Smooth muscle cell (in vitro differentiated cells): Measurements from ENCODE around the gene ALK. TPM values are rescaled to one million over a fixed set of nuclear protein-coding genes. Genes with fewer than 3 reads are reported as not detected.

Source experiments
- DNase-seq: peaks from one replicate; lab custom pipeline; 2025; ENCODE audit not compliant: unreplicated experiment; lab: John Stamatoyannopoulos, UW
- H2AFZ ChIP-seq: fragments of 200-600 bp; sonication (generic); 2 replicates; pipeline ENCODE4 v1.6.0; 2016; ENCODE audit warnings: antibody characterized with exemption, low read depth, mild to moderate bottlenecking
- H3F3A ChIP-seq: fragments of 200-600 bp; sonication (generic); 2 replicates; pipeline ENCODE4 v1.6.0; 2017; ENCODE audit warnings: antibody characterized with exemption, low read depth
- H3K27ac ChIP-seq: fragments of 200-600 bp; sonication (generic); 2 replicates; pipeline ENCODE4 v1.5.1; 2016; ENCODE audit warnings: low read depth, mild to moderate bottlenecking
- H3K27me3 ChIP-seq: fragments of 200-600 bp; sonication (generic); 2 replicates; pipeline ENCODE4 v1.6.1; 2016; ENCODE audit warnings: low read depth, mild to moderate bottlenecking
- H3K36me3 ChIP-seq: fragments of 200-600 bp; sonication (generic); 2 replicates; pipeline ENCODE4 v1.5.1; 2016; ENCODE audit warnings: low read depth
- H3K4me1 ChIP-seq: fragments of 200-600 bp; sonication (generic); 2 replicates; pipeline ENCODE4 v1.5.1; 2016; ENCODE audit warnings: low read depth
- H3K4me2 ChIP-seq: fragments of 200-600 bp; sonication (generic); 2 replicates; pipeline ENCODE4 v1.6.0; 2016; ENCODE audit warnings: mild to moderate bottlenecking
- H3K4me3 ChIP-seq: fragments of 200-600 bp; sonication (generic); 2 replicates; pipeline ENCODE4 v1.5.1; 2016; ENCODE audit warnings: mild to moderate bottlenecking
- H3K79me2 ChIP-seq: fragments of 200-600 bp; sonication (generic); 2 replicates; pipeline ENCODE4 v1.6.0; 2016; ENCODE audit warnings: low read depth, mild to moderate bottlenecking
- H3K9ac ChIP-seq: fragments of 200-600 bp; sonication (generic); 2 replicates; pipeline ENCODE4 v1.6.0; 2016; ENCODE audit warnings: low read depth
- H3K9me3 ChIP-seq: fragments of 200-600 bp; sonication (generic); replicated peaks from 2 replicates; pipeline ENCODE4 v1.5.1; 2016; ENCODE audit warnings: low read depth
- H4K20me1 ChIP-seq: fragments of 200-600 bp; sonication (generic); 2 replicates; pipeline ENCODE4 v1.6.0; 2016; ENCODE audit warnings: low read depth
- CTCF ChIP-seq: fragments of 200-600 bp; sonication (generic); IDR thresholded peaks from 2 replicates; pipeline ENCODE4 v1.5.1; 2017; ENCODE audit warnings: borderline replicate concordance, mild to moderate bottlenecking, antibody characterized with exemption; ENCODE audit not compliant: insufficient read depth, poor library complexity, severe bottlenecking
- WGBS: methylation state at CpG from one replicate; pipeline ENCODE4 v1.1.7; 2016; ENCODE audit warnings: low lambda C conversion rate; 5-methylcytosine and 5-hydroxymethylcytosine counted together
- polyA plus RNA-seq: library from polyadenylated mRNA; unstranded; fragments of >200 nt; fragmentation: Nextera tagmentation; extraction: Ambion mirVana; gene quantifications from 2 replicates; pipeline ENCODE4 v1.2.1, GENCODE V29; 2016
- total RNA-seq: library from RNA; depleted of rRNA; stranded (reverse); fragments of >200 nt; gene quantifications from 2 replicates; pipeline ENCODE4 v1.2.3, GENCODE V29; 2014

Gene ALK
- total and polyA plus RNA-seq, 2 experiments from 2014 or later, result 0.13 to 0.19 TPM

- no peak for DNase-seq
- Histone ChIP-seq H3K9ac (no peak overlapping the region), H4K20me1 (no peaks in the 10 kb centered on the region), H3K4me2 (no peak overlapping the region), H3K9me3 (no peaks in the 10 kb centered on the region), H3K4me3 (no peak overlapping the region), H2AFZ (no peak overlapping the region), H3K79me2 (no peaks in the 10 kb centered on the region), H3K27me3 (peaks cover 83% of the 10 kb centered on the region), H3F3A (no peaks in the 10 kb centered on the region), H3K27ac (no peak overlapping the region), H3K4me1 (no peaks in the 10 kb centered on the region), H3K36me3 (no peaks in the 10 kb centered on the region)
- 55% methylated on average over 1 of the region's 1 CpG for WGBS
- no peak for TF ChIP-seq CTCF
Observed at GRCh38 chr2:29902356-29902755, 19.0 kb downstream of the ALK start.

- H3K4me2 ChIP-seq, result no peak overlapping the region
Observed at GRCh38 chr2:29900971-29901633, 20.3 kb downstream of the ALK start.

GRCh38 chr2:29898999-29899398 is 22.4 kb downstream of the ALK start:
- Histone ChIP-seq H3K4me1 (peaks cover 9% of the 10 kb centered on the region), H3K79me2 (no peaks in the 10 kb centered on the region), H3K27me3 (peaks cover 74% of the 10 kb centered on the region), H4K20me1 (no peaks in the 10 kb centered on the region), H2AFZ (no peak overlapping the region), H3K4me3 (no peak overlapping the region), H3K9ac (no peak overlapping the region), H3F3A (no peaks in the 10 kb centered on the region), H3K27ac (no peak overlapping the region), H3K9me3 (no peaks in the 10 kb centered on the region), H3K36me3 (no peaks in the 10 kb centered on the region), H3K4me2 (no peak overlapping the region)
- no peak for DNase-seq
- 53% methylated on average over 5 of the region's 5 CpGs for WGBS
- no peak for TF ChIP-seq CTCF

More at GRCh38 chr2:29900971-29901633, 20.3 kb downstream of the ALK start:
- Histone ChIP-seq H3K4me1 (no peaks in the 10 kb centered on the region), H3K36me3 (no peaks in the 10 kb centered on the region), H4K20me1 (no peaks in the 10 kb centered on the region), H2AFZ (no peak overlapping the region), H3F3A (no peaks in the 10 kb centered on the region), H3K27me3 (peaks cover 90% of the 10 kb centered on the region), H3K4me3 (no peak overlapping the region), H3K9ac (no peak overlapping the region), H3K9me3 (no peaks in the 10 kb centered on the region), H3K79me2 (no peaks in the 10 kb centered on the region), H3K27ac (no peak overlapping the region)
- no peak for DNase-seq
- no peak for TF ChIP-seq CTCF
- WGBS, result 8% methylated on average over 3 of the region's 3 CpGs
